AG08395 (cell line): ENCODE measurements around the gene GNAI2.
"Not testable (repeated sequence)": the region's sequence is repeated elsewhere in the genome, so short reads cannot be mapped to it uniquely, and the experiment has no call there.

Experiments
- DNase-seq: peaks from one replicate; pipeline ENCODE4 v3.0.0; 2012; ENCODE audit warnings: mixed read lengths, low spot score

The GNAI2 gene

DNA sequence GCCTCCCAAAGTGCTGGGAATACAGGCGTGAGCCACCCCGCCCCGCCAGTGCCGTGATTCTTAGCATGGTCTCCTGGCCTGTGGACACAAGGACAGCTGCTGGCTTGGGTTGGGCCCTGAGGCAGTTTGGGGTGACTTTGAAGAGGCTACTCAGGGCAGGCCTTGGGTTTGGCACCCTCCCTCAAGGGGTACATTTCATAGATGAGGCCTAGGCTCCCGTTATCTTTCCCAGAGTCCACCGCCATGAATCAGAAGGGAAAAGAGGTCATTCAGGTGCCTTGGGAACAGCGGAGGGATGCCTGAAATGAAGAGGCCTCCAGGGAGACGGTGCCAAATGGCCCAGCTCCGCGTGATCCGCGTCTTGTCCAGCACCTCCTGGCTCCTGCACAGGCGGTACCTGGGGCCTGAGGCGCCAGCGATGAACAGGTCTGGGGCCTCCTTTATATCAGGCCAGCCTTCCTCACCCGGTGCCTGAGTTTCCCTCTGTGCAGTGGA, 9.3 kb downstream of the GNAI2 start:
- no peak for DNase-seq

DNA sequence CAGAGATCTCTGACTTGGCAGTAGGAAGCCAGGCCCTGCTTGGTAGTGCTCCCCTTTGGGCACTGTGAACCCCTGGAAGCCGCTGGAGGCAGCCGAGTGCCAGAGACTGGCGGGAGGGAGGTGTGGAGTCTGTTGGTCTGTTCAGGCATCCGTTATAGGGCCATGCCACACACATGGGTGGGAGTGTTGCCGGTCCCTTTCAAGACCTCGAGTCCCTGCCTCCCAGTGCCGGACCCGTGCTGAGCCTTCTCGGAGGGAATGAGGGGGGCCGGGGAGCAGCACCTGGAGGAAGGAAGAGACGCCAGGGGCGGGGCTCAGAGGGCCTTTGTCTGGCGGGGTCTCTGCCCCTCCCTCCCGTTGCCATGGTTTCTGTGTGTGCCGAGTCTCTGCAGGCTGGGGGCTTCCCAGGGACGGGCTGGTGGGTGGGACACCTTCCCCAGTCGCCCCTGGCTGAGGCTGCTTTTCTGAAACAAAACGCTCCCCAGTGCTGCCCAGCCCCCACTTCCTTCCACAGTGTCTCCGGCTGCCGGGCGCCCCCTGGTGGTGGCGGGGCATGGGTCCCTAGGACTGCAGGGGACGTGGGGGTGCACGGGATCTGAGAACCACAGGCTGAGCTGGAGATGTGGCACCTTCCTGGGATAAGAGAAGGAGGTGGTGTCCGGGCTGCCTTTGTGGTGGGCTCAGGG, 10.0 kb downstream of the GNAI2 start:
- DNase-seq = peak; percentile 84

DNA sequence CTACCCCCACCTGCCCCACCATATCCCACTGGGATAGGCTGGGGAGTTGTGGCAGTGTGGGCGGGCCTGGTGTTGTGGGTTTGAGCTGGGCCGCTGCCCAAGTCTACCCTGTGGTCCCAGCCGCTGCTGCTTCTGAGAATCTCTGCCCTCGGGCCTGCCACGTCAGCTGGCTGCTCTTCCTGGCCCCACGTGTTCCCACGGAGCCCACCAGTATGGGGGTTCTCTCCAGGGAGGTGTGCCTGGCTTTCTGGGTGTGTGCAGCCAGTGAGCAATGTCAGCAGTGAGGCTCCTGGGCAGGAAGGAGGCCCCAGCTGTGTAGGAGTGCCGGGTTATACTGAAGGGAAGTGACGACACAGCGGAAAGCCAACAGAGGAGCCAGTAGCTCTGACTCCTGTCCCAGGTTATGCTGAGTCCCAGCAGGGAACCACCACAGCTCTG, 10.5 kb downstream of the GNAI2 start:
- DNase-seq = peak; percentile 80

DNA sequence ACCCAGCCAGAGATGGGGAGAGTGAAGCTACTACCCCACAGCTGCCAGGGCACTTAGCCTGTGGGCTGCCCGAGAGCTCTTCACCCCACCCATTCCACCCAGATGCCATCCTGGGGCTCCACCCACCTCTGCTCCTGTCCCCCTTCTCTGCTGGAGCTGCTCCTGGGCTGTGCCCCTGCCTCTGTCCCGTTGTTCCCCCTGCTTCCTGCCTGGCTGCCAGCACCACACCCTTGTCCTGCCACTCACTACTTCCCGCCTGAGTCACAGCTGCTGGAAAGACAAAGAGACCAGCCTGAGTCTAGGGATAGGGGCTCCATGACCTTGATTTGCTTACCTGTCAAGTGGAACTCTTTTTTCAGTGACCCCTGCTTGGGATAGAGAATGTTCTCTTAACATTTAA, 12.4 kb downstream of the GNAI2 start:
- DNase-seq = no peak

DNA sequence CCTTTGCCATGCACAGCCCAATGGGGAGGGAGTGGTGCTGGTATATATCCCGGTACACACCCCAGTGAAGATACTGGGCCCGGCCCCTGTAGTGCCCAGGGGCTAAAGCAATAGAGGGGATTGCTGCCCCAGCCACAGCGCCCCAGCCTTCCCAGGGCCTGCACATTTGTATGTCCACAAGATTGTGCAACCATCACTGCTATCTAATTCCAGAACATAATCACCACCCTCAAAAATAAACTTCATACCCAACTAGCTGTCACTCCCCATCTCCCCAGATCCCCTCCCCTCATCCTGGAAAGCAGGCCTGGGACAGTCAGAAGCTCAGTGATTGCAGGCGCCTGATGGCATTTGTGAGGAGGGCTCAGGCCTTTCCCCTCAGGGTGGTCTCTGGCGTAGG, 13.5 kb downstream of the GNAI2 start:
- no peak for DNase-seq

DNA sequence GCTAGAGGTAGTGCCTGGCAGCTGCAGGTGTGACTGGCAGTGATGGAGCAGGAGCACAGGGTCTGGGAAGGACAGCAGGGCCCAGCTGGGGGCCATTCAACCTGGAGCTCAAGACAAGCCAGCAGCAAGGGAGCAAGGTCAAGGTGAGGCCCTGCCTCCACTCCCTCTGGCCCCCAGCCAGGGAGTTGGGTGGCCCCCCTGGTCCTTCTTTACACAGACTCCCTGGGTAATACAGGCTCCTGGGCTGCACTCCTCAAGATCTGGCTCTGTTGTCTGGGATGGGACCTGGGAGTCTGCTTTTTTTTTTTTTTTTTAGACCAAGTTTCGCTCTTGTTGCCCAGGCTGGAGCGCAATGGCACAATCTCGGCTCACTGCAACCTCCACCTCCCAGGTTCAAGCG, 14.5 kb downstream of the GNAI2 start:
- no peak for DNase-seq

DNA sequence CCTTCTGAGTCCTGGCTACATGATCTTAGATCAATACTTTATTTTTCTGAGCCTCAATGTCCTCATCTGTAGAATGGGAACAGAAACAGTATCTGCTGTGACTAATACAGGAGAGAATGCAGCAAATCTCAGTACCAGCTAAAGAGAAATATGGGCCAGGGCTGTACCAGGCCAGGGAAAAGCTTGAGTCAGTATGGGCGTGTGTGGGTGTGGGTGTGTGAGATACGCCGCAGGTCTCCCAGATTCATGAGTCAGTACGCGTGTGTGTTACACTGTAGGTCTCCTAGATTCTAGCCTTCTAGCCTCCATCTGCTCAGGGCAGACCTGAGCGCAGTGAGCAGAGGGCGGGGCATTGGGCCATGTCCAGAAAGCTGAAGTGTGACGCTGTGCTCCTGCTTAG, 15.2 kb downstream of the GNAI2 start:
- DNase-seq = peak; percentile 54

DNA sequence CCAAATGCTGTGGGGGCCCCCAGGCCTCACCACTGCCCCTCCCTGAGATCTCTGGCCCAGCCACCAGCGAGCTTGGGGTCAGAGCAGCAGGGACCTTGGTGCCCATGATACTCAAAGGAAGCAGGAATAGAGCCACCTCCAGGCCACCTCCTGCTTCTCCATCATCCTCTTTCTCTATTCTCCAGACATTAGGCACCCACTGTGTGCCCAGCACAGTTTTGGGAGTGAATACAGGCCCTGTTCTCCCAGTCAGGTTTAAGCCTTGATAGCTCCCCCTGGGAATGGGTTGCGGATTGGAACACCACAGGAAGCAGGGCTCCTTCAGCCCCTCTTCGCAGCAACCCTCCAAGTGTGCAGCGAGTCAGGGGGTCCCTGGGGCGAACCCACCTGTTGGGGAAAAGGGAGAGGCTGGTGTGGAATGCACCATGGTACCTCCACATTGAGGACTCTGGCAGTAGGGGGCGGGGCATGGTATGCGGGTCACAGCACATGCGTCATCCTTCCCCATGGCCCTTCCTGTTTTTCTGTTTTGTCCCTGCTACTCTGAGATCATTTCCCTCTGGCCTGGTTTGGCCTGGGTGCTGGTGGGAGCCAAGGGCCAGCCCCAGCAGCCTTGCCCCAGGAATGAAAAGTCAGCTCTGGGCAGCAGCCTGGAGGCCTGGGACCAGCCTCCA, 18.7 kb downstream of the GNAI2 start:
- DNase-seq = peak; percentile 46

DNA sequence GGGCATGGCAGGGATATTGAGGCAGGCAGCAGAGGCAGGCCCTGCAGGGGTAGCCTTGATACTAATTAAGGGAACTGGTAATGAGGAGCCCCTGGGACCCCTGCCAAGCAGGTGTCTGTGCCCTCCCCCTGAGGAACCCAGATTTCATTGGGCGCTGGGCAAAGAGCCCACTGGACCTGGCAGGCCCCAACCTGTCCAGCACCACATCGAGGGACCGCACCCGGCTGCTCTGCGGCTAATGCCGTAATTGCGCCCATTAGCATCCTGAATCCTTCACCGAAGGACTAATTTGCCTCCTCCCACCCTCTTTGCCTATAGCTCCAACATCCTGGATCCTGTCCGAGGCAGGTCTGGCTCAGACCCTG, 19.2 kb downstream of the GNAI2 start:
- no peak for DNase-seq

DNA sequence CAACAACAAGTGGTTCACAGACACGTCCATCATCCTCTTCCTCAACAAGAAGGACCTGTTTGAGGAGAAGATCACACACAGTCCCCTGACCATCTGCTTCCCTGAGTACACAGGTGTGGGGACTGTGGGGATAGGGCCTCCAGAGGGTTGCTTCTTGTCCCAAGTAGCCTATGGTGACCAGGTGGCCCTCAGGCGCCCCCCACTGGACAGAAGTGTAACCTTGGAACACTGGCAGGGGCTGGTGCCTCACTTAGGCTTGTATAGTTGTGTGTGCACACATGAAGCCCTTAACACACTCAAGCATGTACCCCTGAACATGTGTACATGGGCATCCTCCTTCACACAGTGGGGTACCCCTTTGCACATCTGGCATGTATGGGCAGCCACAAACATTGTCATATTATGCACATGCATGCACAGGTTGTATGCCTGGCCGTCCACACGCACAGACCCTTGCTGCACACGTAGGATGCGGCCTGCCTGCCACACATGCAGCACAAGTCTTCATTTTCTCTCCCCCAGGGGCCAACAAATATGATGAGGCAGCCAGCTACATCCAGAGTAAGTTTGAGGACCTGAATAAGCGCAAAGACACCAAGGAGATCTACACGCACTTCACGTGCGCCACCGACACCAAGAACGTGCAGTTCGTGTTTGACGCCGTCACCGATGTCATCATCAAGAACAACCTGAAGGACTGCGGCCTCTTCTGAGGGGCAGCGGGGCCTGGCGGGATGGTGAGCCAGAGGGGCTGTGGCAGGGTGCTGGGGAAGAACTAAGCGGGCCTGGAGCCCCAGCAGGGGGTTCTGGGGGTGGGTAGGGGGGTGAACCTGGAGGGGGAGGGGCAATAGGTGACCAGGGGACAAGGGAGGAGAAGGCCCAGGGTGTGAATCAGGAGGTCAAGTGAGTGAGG, 21.2 kb downstream of the GNAI2 start:
- DNase-seq = no peak

DNA sequence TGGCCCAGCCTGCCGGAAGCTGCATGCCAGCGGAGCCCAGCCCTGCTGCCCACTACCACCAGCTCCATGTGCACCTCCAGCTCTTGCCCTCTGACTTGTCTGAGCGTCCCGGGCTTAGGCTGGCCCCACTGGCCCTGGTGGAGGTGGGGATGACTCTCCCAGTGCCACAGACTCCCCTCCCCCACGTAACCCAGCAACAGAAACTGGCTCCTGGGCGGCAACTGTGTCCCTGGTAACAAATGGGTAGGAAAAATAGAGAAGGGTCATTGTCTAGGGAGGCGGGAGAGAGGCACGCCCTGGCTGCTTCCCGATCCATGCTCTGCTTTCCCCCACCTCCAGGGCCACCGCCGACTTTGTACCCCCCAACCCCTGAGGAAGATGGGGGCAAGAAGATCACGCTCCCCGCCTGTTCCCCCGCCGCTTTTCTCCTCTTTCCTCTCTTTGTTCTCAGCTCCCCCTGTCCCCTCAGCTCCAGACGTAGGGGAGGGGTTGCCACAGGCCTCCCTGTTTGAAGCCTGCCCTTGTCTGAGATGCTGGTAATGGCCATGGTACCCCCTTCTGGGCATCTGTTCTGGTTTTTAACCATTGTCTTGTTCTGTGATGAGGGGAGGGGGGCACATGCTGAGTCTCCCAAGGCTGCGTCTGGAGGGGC, 22.2 kb downstream of the GNAI2 start:
- no peak for DNase-seq

DNA sequence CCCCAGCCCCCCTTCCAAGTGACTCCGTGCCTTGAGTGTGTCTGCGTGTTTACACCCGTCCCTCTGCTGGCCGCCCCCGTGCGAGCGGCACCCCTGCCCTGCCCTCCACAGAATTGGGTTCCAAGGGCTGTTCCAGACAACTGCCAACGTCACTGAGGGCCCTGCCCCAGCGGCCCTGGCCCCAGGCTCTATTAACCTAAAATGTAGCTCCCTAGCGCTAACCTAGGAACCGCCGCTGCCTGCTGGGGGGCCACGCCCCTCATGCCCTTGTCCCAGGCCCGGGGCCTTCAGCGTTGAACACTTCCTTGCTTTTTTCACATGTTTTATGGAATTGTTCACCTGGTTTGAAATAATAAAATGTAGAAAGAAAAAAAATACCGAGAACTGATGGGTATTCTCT, 23.0 kb downstream of the GNAI2 start:
- no peak for DNase-seq

DNA sequence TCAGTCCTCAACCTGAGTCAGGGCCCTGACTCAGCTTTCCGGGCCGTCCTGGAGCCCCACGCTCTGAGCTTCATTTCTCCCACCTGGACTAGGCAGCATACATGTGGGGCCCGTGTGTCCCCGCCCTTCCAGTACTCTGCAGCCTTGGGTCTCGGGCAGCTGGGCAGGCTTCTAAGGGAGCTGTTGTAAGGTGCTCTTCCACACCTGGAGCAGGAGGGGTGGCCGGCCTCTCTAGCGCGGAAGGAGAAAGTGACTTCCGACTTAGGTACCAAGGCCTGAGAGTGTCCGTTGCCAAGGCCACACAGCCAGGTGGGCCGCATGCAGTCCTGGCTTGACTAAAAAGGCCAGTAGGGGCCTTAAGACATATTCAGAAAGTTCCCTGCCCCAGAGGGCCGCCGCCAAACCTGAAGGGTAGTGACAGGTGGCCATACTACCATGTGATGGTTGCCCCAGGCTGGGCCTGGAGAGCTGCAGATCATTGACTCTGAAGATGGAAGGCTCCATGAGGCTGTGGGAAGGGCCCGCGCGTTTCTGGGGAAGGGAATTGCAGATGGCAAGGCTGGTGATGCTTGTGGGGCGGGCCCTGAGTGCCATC, 23.5 kb downstream of the GNAI2 start:
- DNase-seq = no peak

DNA sequence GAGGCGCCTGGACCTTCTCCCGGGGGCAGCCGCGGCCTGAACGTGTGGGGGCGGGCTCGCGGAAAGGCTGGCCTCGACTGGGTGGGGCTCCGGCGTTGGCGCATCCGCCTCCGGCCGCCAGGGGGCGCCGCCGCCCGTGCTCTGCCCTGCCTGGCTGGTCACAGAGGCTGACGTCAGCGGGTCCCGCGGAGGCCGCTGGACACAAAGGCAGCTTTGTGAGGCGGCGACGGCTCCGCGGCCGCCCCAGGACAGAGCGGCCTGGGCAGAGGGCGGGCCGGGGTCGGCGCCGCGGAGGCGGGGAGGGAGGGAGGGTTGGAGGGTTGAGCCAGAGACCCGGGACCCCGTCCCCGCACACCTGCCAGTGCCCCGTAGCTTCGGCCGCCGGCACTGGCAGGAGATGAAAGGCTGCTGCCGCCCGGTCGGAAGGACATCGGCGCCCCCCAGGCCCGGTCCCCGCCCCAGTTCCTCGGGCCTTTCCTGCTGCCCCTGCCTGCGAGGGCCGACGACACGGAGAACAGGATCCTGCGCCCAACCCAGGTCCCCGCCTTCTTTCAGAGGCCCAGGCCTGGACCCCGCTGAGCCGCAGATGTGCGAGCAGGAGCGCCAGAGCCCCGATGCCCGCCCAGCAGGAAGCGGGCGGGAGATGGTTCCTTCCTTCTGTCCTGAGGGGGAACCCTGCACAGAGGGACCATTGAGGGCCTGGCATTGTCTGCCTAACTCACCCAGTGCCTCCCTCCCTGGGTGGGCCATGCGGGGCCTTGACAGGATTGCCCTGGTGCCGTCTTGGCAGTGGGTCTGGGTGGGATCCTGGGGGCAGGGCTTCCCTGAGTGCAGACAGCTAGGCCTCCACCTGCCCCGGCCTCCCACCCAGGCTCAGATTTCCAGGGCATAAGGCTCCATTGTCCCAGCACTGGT, 24.3 kb downstream of the GNAI2 start:
- peak; percentile 94 for DNase-seq

DNA sequence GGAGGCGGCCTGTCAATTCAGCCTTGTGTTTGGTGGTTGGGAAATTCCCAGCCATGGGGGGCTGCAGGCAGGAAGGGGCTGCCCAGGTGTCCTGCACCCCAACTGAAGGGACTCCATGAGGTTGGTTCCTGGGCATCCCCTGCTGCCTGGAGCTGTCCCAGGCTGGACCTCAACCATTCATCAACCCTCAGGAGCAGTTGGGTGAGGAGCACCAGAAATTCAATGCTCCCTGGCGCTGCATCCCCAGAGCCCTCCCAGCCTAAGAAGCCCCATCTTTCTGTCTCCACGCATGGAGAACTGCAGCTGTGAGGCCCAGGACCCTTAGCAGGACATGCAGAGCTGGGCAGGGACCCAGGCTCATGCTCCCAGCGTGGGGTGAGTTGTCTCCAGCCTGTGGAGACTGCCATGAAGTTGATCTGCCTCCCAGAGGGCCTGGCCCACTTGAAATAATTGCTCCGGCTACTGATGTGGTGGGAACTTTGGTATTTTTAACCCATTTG, 25.0 kb downstream of the GNAI2 start:
- DNase-seq = no peak

DNA sequence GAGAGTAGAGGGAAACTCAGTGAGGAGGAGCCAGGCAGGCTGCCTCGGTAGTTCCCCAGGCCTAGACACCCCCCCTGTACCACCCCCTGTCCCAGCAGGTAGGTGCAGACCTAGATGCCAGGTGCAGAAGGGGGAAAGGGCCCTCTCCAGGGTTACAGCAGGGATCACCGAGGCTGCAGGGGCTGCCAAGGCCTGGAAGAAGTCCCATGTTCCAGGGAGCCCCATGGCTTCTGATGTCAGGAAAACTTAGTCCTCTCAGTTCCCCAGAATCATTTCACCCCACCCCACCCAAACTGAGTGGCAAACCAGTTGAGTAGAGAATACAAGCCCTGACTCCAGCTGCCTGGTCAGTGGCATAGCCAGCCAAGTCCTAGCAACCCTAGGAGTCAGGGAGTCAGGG, 25.5 kb downstream of the GNAI2 start:
- no peak for DNase-seq

DNA sequence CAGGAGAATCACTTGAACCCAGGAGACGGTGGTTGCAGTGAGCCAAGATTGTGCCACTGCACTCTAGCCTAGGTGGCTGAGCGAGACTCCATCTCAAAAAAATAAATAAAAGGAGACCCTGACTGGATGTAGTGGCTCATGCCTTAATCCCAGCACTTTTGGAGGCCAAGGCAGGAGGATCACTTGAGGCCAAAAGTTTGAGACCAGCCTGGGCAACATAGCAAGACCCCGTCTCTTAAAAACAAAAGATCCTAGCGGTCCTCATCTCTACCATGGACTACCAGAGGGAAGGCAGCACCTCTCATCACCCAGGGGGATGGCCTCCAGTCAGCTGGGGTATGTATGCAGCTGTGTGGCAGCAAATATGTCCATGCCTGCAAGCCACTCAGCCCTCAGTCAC, 26.2 kb downstream of the GNAI2 start:
- DNase-seq = not testable (repeated sequence)

DNA sequence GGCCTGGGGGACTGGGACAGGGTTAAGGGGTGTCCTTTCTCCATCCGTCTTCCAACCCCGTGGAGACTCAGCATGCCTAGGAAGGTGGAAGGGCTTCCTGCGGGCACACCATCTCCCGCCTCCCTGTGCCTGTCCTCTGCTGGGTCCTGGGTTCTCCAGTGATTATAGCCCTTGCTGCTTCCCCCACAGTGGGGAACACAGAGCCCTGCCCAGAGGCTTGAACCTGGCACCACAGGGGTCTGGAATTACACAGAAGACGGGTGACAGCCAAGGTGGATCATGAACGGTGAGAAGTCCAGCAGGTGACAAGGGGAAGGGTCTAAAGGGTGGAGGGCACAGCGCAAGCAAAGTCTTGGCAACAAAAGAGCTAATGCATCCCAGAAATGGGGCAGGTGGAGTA, 26.8 kb downstream of the GNAI2 start:
- no peak for DNase-seq

DNA sequence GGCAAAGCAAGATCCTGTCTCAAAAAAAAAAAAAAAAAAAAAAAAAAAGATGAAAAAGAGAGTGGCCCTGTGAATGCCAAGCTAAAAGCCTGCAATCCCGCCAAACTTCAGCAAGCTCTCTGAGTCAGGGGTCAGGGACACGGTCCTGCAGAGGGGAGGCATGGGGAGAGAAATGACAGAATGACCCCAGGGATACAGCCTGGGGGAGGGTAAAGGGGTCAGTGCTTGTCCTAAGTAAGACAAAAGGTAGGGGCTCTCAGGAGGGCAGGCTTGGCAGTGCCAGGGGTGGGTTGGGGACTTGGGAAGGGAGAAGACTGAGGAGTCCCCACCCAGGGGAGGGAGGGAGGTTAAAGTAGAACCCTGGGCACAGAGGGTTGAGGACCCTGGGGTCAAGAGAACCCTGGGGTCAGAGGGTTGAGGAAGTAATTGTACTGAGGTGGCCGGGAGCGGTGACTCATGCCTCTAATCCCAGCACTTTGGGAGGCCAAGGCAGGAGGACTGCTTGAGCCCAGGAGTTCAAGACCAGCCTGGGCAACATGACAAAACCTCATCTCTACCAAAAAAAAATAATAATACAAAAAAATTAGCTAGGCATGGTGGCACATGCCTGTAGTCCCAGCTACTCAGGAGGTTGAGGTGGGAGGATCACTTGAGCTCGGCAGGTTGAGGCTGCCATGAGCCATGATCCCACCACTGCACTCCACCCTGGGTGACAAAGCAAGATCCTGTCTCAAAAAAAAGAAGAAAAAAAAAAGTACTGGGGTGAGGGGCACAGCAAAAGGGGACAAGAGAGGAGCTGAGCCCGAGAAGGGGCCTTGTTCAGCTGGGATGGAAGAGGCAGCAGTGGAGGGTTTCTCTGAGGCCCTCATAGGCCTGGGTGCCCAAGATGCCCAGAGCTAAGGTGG, 27.7 kb downstream of the GNAI2 start:
- no peak for DNase-seq
